Activated CD8-positive, alpha-beta memory T cell treated with anti-CD3 and anti-CD28 coated beads for 36 hours (primary cell): Measurements from ENCODE around the gene COL9A1. TPM values are rescaled to one million over a fixed set of nuclear protein-coding genes. Genes with fewer than 3 reads are reported as not detected.

ENCODE experiments used
- CTCF ChIA-PET: fragments of 350-600 bp; sonication (Branson Sonifier 250); formaldehyde crosslinking; loops from one replicate; lab custom pipeline; 2021; ENCODE audit warnings: antibody characterized with exemption; lab: Charles Lee
- POLR2A ChIA-PET: fragments of 350-600 bp; sonication (Branson Sonifier 250); formaldehyde crosslinking; loops from one replicate; lab custom pipeline; 2021; ENCODE audit warnings: antibody characterized with exemption; lab: Charles Lee
- total RNA-seq, 2 experiments: library from RNA; stranded (reverse); gene quantifications; one replicate each; pipeline ENCODE4 v1.2.3, GENCODE V29; 2021

Gene COL9A1
- total RNA-seq, 2 experiments from 2014 or later, result not detected

- CTCF ChIA-PET, result no interaction called here
- POLR2A ChIA-PET, result no interaction called here
Measured at GRCh38 chr6:70246118-70246517, 56.8 kb downstream of the COL9A1 start.

- CTCF ChIA-PET, result no interaction called here
- POLR2A ChIA-PET, result interaction anchor here (1.2 kb wide), 1 partner anchor 11 kb away, joined by 4 read pairs; no protein-coding TSS in a partner anchor
Measured at GRCh38 chr6:70241991-70242420, 60.9 kb downstream of the COL9A1 start.

- ChIA-PET POLR2A (no interaction called here), CTCF (no interaction called here)
Measured at GRCh38 chr6:70241031-70241430, 61.9 kb downstream of the COL9A1 start.

GRCh38 chr6:70236343-70236742, 66.5 kb downstream of the COL9A1 start:
- POLR2A ChIA-PET, result no interaction called here
- CTCF ChIA-PET, result interaction anchor here (0.7 kb wide), 1 partner anchor 1395 kb away, joined by 4 read pairs; no protein-coding TSS in a partner anchor

GRCh38 chr6:70234561-70235236, 68.2 kb downstream of the COL9A1 start:
- ChIA-PET POLR2A (no interaction called here), CTCF (no interaction called here)

GRCh38 chr6:70231311-70231710, 71.6 kb downstream of the COL9A1 start:
- CTCF ChIA-PET, result interaction anchor here (3.6 kb wide), 1 partner anchor 11 kb away, joined by 21 read pairs; no protein-coding TSS in a partner anchor

GRCh38 chr6:70225055-70225454, 77.8 kb downstream of the COL9A1 start:
- CTCF ChIA-PET, result no interaction called here

More at GRCh38 chr6:70231311-70231710, 71.6 kb downstream of the COL9A1 start:
- POLR2A ChIA-PET, result no interaction called here

GRCh38 chr6:70222439-70222749, 80.5 kb downstream of the COL9A1 start:
- ChIA-PET POLR2A (no interaction called here), CTCF (interaction anchor here (1.6 to 4.3 kb wide), 2 partner anchors 8 to 31 kb away, joined by 3 to 21 read pairs; no protein-coding TSS in a partner anchor)

More at GRCh38 chr6:70225055-70225454, 77.8 kb downstream of the COL9A1 start:
- POLR2A ChIA-PET, result no interaction called here

GRCh38 chr6:70221715-70222438, 81.0 kb downstream of the COL9A1 start:
- CTCF ChIA-PET, result interaction anchor here (0.7 to 4.3 kb wide), 6 partner anchors 9 to 148 kb away, joined by 3 to 21 read pairs (median 4); no protein-coding TSS in a partner anchor

GRCh38 chr6:70221025-70221714, 81.7 kb downstream of the COL9A1 start:
- POLR2A ChIA-PET, result no interaction called here
- CTCF ChIA-PET, result interaction anchor here (0.5 to 4.3 kb wide), 8 partner anchors 9 to 325 kb away, joined by 3 to 21 read pairs (median 3); no protein-coding TSS in a partner anchor

More at GRCh38 chr6:70221715-70222438, 81.0 kb downstream of the COL9A1 start:
- POLR2A ChIA-PET, result no interaction called here

- ChIA-PET CTCF (interaction anchor here (0.7 to 4.3 kb wide), 3 partner anchors 10 to 149 kb away, joined by 3 to 21 read pairs (median 3); no protein-coding TSS in a partner anchor), POLR2A (no interaction called here)
Measured at GRCh38 chr6:70219943-70220613, 82.8 kb downstream of the COL9A1 start.

- ChIA-PET POLR2A (no interaction called here), CTCF (no interaction called here)
Measured at GRCh38 chr6:70216767-70217166, 86.1 kb downstream of the COL9A1 start.

- POLR2A ChIA-PET, result no interaction called here
- CTCF ChIA-PET, result no interaction called here
Measured at GRCh38 chr6:70215460-70216108, 87.3 kb downstream of the COL9A1 start.

- POLR2A ChIA-PET, result no interaction called here
- CTCF ChIA-PET, result no interaction called here
Measured at GRCh38 chr6:70210462-70210861, 92.4 kb downstream of the COL9A1 start.

- POLR2A ChIA-PET, result no interaction called here
- CTCF ChIA-PET, result no interaction called here
Measured at GRCh38 chr6:70208235-70208790, 94.6 kb downstream of the COL9A1 start.

GRCh38 chr6:70198785-70199184, 104.1 kb downstream of the COL9A1 start:
- POLR2A ChIA-PET, result no interaction called here
- CTCF ChIA-PET, result no interaction called here

- CTCF ChIA-PET, result no interaction called here
Measured at GRCh38 chr6:70196531-70196930, 106.4 kb downstream of the COL9A1 start.

GRCh38 chr6:70194421-70194820, 108.5 kb downstream of the COL9A1 start:
- CTCF ChIA-PET, result no interaction called here
- POLR2A ChIA-PET, result no interaction called here

More at GRCh38 chr6:70196531-70196930, 106.4 kb downstream of the COL9A1 start:
- POLR2A ChIA-PET, result no interaction called here
